Measurements from ENCODE around the gene MEGF11.
A peak's percentile ranks its signal among the peaks of the same experiment; 100 is the strongest.
"Not testable (repeated sequence)": the region's sequence is repeated elsewhere in the genome, so short reads cannot be mapped to it uniquely, and the experiment has no call there.

Gene MEGF11

GRCh38 chr15:65875458-65875857 is 378.1 kb downstream of the MEGF11 start:
- Histone ChIP-seq H3K36me3 (ENCODE audit: control insufficient read depth in 1 of 2, insufficient read depth in 2 of 2, low read length in 2 of 2) (peaks cover 20 to 28% of the 10 kb centered on the region in 2 donors), H3K27ac (ENCODE audit: low read length) (no peak overlapping the region)

GRCh38 chr15:65873256-65873655 is 380.3 kb downstream of the MEGF11 start:
- Histone ChIP-seq H3K4me3 (ENCODE audit: low read depth in 1 of 2, low read length in 2 of 2) (no peak overlapping the region), H3K4me1 (ENCODE audit: control insufficient read depth in 1 of 2, insufficient read depth in 2 of 2, low read length in 2 of 2) (peaks cover 8 to 14% of the 10 kb centered on the region in 2 donors), H3K27ac (ENCODE audit: low read length) (no peak overlapping the region), H3K36me3 (ENCODE audit: control insufficient read depth in 1 of 2, insufficient read depth in 2 of 2, low read length in 2 of 2) (peaks cover 11 to 16% of the 10 kb centered on the region in 2 donors), H3K27me3 (ENCODE audit: low read depth, low read length) (no peaks in the 10 kb centered on the region), H3K9me3 (ENCODE audit: control insufficient read depth in 1 of 2, low read length in 2 of 2) (no peaks in the 10 kb centered on the region)

More at GRCh38 chr15:65875458-65875857, 378.1 kb downstream of the MEGF11 start:
- H3K9me3 ChIP-seq (ENCODE audit: control insufficient read depth in 1 of 2, low read length in 2 of 2): no peaks in the 10 kb centered on the region
- H3K27me3 ChIP-seq (ENCODE audit: low read depth, low read length): no peaks in the 10 kb centered on the region
- H3K4me1 ChIP-seq (ENCODE audit: control insufficient read depth in 1 of 2, insufficient read depth in 2 of 2, low read length in 2 of 2): peaks cover 3 to 14% of the 10 kb centered on the region in 2 donors
- no peak overlapping the region for H3K4me3 ChIP-seq (ENCODE audit: low read depth in 1 of 2, low read length in 2 of 2)

- not testable (repeated sequence) for H3K27me3 ChIP-seq (ENCODE audit: low read depth, low read length); H3K36me3 ChIP-seq (ENCODE audit: control insufficient read depth in 1 of 2, insufficient read depth in 2 of 2, low read length in 2 of 2); H3K9me3 ChIP-seq (ENCODE audit: control insufficient read depth in 1 of 2, low read length in 2 of 2); H3K4me3 ChIP-seq (ENCODE audit: low read depth in 1 of 2, low read length in 2 of 2); H3K27ac ChIP-seq (ENCODE audit: low read length)
- peaks cover 8 to 14% of the 10 kb centered on the region in 2 donors for H3K4me1 ChIP-seq (ENCODE audit: control insufficient read depth in 1 of 2, insufficient read depth in 2 of 2, low read length in 2 of 2)
Measured at GRCh38 chr15:65872596-65872995, 381.0 kb downstream of the MEGF11 start.

GRCh38 chr15:65871886-65872285 is 381.7 kb downstream of the MEGF11 start:
- H3K27me3 ChIP-seq (ENCODE audit: low read depth, low read length); H3K9me3 ChIP-seq (ENCODE audit: control insufficient read depth in 1 of 2, low read length in 2 of 2); H3K36me3 ChIP-seq (ENCODE audit: control insufficient read depth in 1 of 2, insufficient read depth in 2 of 2, low read length in 2 of 2); H3K4me3 ChIP-seq (ENCODE audit: low read depth in 1 of 2, low read length in 2 of 2): not testable (repeated sequence)
- Histone ChIP-seq H3K4me1 (ENCODE audit: control insufficient read depth in 1 of 2, insufficient read depth in 2 of 2, low read length in 2 of 2) (peaks cover 8 to 14% of the 10 kb centered on the region in 2 donors), H3K27ac (ENCODE audit: low read length) (peak overlapping the region; percentile 97)

GRCh38 chr15:65870889-65871533 is 382.5 kb downstream of the MEGF11 start:
- Histone ChIP-seq H3K27me3 (ENCODE audit: low read depth, low read length) (no peaks in the 10 kb centered on the region), H3K36me3 (ENCODE audit: control insufficient read depth in 1 of 2, insufficient read depth in 2 of 2, low read length in 2 of 2) (peaks cover 0 to 5% of the 10 kb centered on the region in 2 donors), H3K4me3 (ENCODE audit: low read depth in 1 of 2, low read length in 2 of 2) (peak overlapping the region; percentile 94 to 98), H3K4me1 (ENCODE audit: control insufficient read depth in 1 of 2, insufficient read depth in 2 of 2, low read length in 2 of 2) (peaks cover 8 to 14% of the 10 kb centered on the region in 2 donors), H3K27ac (ENCODE audit: low read length) (peak overlapping the region; percentile 97), H3K9me3 (ENCODE audit: control insufficient read depth in 1 of 2, low read length in 2 of 2) (no peaks in the 10 kb centered on the region)

GRCh38 chr15:65869954-65870871 is 383.3 kb downstream of the MEGF11 start:
- H3K4me3 ChIP-seq (ENCODE audit: low read depth in 1 of 2, low read length in 2 of 2): peak overlapping the region; percentile 94 to 98
- H3K9me3 ChIP-seq (ENCODE audit: control insufficient read depth in 1 of 2, low read length in 2 of 2): no peaks in the 10 kb centered on the region
- H3K36me3 ChIP-seq (ENCODE audit: control insufficient read depth in 1 of 2, insufficient read depth in 2 of 2, low read length in 2 of 2): peaks cover 0 to 5% of the 10 kb centered on the region in 2 donors
- peak overlapping the region; percentile 97 for H3K27ac ChIP-seq (ENCODE audit: low read length)
- H3K4me1 ChIP-seq (ENCODE audit: control insufficient read depth in 1 of 2, insufficient read depth in 2 of 2, low read length in 2 of 2): peaks cover 5 to 14% of the 10 kb centered on the region in 2 donors
- no peaks in the 10 kb centered on the region for H3K27me3 ChIP-seq (ENCODE audit: low read depth, low read length)

GRCh38 chr15:65869126-65869953 is 384.2 kb downstream of the MEGF11 start, which contains the start of gene RAB11A:
TSS of gene RAB11A (plus strand) at chr15:65869491. CDS start at chr15:65869586, 95 bp downstream.
- Histone ChIP-seq H3K9me3 (ENCODE audit: control insufficient read depth in 1 of 2, low read length in 2 of 2) (no peaks in the 10 kb centered on the region), H3K4me1 (ENCODE audit: control insufficient read depth in 1 of 2, insufficient read depth in 2 of 2, low read length in 2 of 2) (peaks cover 5 to 14% of the 10 kb centered on the region in 2 donors), H3K27me3 (ENCODE audit: low read depth, low read length) (no peaks in the 10 kb centered on the region), H3K36me3 (ENCODE audit: control insufficient read depth in 1 of 2, insufficient read depth in 2 of 2, low read length in 2 of 2) (peaks cover 0 to 5% of the 10 kb centered on the region in 2 donors), H3K27ac (ENCODE audit: low read length) (peak within 1 kb of the TSS; percentile 97), H3K4me3 (ENCODE audit: low read depth in 1 of 2, low read length in 2 of 2) (peak within 1 kb of the TSS; percentile 94 to 98)

GRCh38 chr15:65868546-65869125 is 384.9 kb downstream of the MEGF11 start:
- Histone ChIP-seq H3K36me3 (ENCODE audit: control insufficient read depth in 1 of 2, insufficient read depth in 2 of 2, low read length in 2 of 2) (peaks cover 0 to 5% of the 10 kb centered on the region in 2 donors), H3K9me3 (ENCODE audit: control insufficient read depth in 1 of 2, low read length in 2 of 2) (no peaks in the 10 kb centered on the region), H3K27me3 (ENCODE audit: low read depth, low read length) (no peaks in the 10 kb centered on the region), H3K4me3 (ENCODE audit: low read depth in 1 of 2, low read length in 2 of 2) (peak overlapping the region; percentile 94 to 98), H3K27ac (ENCODE audit: low read length) (peak overlapping the region; percentile 97), H3K4me1 (ENCODE audit: control insufficient read depth in 1 of 2, insufficient read depth in 2 of 2, low read length in 2 of 2) (peaks cover 5 to 14% of the 10 kb centered on the region in 2 donors)

GRCh38 chr15:65867933-65868332 is 385.6 kb downstream of the MEGF11 start:
- not testable (repeated sequence) for H3K27ac ChIP-seq (ENCODE audit: low read length); H3K4me3 ChIP-seq (ENCODE audit: low read depth in 1 of 2, low read length in 2 of 2); H3K4me1 ChIP-seq (ENCODE audit: control insufficient read depth in 1 of 2, insufficient read depth in 2 of 2, low read length in 2 of 2); H3K9me3 ChIP-seq (ENCODE audit: control insufficient read depth in 1 of 2, low read length in 2 of 2); H3K36me3 ChIP-seq (ENCODE audit: control insufficient read depth in 1 of 2, insufficient read depth in 2 of 2, low read length in 2 of 2); H3K27me3 ChIP-seq (ENCODE audit: low read depth, low read length)

- no peak overlapping the region for H3K4me3 ChIP-seq (ENCODE audit: low read depth in 1 of 2, low read length in 2 of 2)
- no peaks in the 10 kb centered on the region for H3K9me3 ChIP-seq (ENCODE audit: control insufficient read depth in 1 of 2, low read length in 2 of 2)
- no peaks in the 10 kb centered on the region for H3K27me3 ChIP-seq (ENCODE audit: low read depth, low read length)
- no peak overlapping the region for H3K27ac ChIP-seq (ENCODE audit: low read length)
- H3K4me1 ChIP-seq (ENCODE audit: control insufficient read depth in 1 of 2, insufficient read depth in 2 of 2, low read length in 2 of 2): peaks cover 5 to 8% of the 10 kb centered on the region in 2 donors
- peaks cover 0 to 5% of the 10 kb centered on the region in 2 donors for H3K36me3 ChIP-seq (ENCODE audit: control insufficient read depth in 1 of 2, insufficient read depth in 2 of 2, low read length in 2 of 2)
Measured at GRCh38 chr15:65867244-65867643, 386.3 kb downstream of the MEGF11 start.
